Lower leg skin (tissue), 4 donors: ENCODE data around the gene PSMB8. TPM values are rescaled to one million over a fixed set of nuclear protein-coding genes. Genes with fewer than 3 reads are reported as not detected.
A peak's percentile ranks its signal among the peaks of the same experiment; 100 is the strongest.

ENCODE experiments used
- DNase-seq, 2 donors: peaks; one replicate each; pipeline ENCODE4 v3.0.0-alpha.2; 2019; ENCODE audit warnings: low spot score in 2 of 2
- H3K4me3 ChIP-seq: fragments of 200-600 bp; sonication (generic); 2 replicates; pipeline ENCODE4 v1.5.1; 2017; ENCODE audit warnings: mild to moderate bottlenecking, low read depth; ENCODE audit not compliant: poor library complexity, severe bottlenecking
- POLR2A ChIP-seq, 2 donors: fragments of 450-650 bp; IDR thresholded peaks; one replicate each; pipeline ENCODE4 v1.6.1; 2016 to 2017; ENCODE audit warnings: antibody characterized with exemption in 2 of 2, mild to moderate bottlenecking in 1 of 2, moderate library complexity in 1 of 2
- WGBS, 2 donors: methylation state at CpG; one replicate each; pipeline ENCODE4 v1.1.5; 2018; 5-methylcytosine and 5-hydroxymethylcytosine counted together
- intact Hi-C: fragments of 100-400 bp; cut with DNase I; formaldehyde crosslinking; loops from one replicate; pipeline ENCODE4 v1.15.0; 2023; ENCODE audit warnings: low total_unique reads
- total RNA-seq, 4 donors: library from RNA; depleted of rRNA; stranded (reverse); fragments of >200 nt; gene quantifications; one replicate each; pipeline ENCODE4 v1.1.0, GENCODE V29; 2016
- TF ChIP-seq, protein P1 (sequence below), 3 donors: fragments of 450-650 bp; IDR thresholded peaks; one replicate each; pipeline ENCODE4 v1.5.1; 2016; ENCODE audit warnings: antibody characterized with exemption in 3 of 3, mild to moderate bottlenecking in 3 of 3, moderate library complexity in 2 of 3

PSMB8 gene
- total RNA-seq, 4 donors from 2014 or later = 38.9 to 63.9 (median 50.3) TPM

DNA sequence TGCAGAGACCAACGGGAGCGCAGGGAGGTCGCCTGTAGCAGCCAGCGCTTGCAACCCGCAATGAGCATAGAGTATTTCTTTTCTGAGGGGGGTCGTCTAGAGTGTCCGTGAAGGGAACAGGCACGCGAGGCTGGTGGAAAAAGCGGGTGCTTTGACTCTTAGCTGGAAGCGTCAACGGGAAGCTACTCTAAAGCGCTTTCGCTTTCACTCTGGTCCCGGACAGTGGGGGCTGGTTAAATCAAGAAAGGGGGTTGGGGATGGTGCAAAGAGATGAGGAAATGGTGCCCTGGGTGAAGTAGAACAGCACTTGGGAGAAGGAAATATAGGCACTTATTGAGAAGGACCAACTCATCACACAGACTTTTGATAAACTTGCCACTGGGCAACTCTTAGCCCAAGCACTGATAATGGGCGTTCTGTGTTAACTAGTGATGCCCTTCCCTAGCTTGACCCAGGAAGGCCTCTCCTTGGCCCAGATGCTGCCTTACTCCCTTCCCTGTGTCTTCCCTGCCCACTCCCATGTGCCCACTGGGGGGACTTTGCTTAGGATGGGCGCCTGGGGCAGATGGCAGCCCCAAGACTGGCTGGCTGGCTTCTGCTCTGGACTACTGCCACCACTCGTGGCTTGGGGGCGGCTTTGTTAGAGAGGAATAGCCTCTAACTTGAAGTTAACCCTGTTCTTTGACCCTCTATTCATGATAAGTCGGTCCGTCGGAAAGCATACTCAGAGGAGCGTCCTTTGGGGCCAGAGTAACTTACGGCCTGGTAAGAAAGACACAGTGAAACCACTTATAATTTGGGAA lies 10.7 kb upstream of the PSMB8 start:
- no peak for DNase-seq
- WGBS, 2 donors = 14 to 16% methylated on average over 23 to 24 of the region's 24 CpGs
- TF ChIP-seq, protein P1, sequence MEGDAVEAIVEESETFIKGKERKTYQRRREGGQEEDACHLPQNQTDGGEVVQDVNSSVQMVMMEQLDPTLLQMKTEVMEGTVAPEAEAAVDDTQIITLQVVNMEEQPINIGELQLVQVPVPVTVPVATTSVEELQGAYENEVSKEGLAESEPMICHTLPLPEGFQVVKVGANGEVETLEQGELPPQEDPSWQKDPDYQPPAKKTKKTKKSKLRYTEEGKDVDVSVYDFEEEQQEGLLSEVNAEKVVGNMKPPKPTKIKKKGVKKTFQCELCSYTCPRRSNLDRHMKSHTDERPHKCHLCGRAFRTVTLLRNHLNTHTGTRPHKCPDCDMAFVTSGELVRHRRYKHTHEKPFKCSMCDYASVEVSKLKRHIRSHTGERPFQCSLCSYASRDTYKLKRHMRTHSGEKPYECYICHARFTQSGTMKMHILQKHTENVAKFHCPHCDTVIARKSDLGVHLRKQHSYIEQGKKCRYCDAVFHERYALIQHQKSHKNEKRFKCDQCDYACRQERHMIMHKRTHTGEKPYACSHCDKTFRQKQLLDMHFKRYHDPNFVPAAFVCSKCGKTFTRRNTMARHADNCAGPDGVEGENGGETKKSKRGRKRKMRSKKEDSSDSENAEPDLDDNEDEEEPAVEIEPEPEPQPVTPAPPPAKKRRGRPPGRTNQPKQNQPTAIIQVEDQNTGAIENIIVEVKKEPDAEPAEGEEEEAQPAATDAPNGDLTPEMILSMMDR (IDR thresholded peaks at IDR 0.05) = no peak
- no peak for TF ChIP-seq POLR2A (IDR thresholded peaks at IDR 0.05)
- intact Hi-C loops = loop anchor here (2.0 kb wide), 1 partner anchor 16 kb away; the partner anchor contains the start of gene TAP2
- peak overlapping the region; percentile 90 for H3K4me3 ChIP-seq

DNA sequence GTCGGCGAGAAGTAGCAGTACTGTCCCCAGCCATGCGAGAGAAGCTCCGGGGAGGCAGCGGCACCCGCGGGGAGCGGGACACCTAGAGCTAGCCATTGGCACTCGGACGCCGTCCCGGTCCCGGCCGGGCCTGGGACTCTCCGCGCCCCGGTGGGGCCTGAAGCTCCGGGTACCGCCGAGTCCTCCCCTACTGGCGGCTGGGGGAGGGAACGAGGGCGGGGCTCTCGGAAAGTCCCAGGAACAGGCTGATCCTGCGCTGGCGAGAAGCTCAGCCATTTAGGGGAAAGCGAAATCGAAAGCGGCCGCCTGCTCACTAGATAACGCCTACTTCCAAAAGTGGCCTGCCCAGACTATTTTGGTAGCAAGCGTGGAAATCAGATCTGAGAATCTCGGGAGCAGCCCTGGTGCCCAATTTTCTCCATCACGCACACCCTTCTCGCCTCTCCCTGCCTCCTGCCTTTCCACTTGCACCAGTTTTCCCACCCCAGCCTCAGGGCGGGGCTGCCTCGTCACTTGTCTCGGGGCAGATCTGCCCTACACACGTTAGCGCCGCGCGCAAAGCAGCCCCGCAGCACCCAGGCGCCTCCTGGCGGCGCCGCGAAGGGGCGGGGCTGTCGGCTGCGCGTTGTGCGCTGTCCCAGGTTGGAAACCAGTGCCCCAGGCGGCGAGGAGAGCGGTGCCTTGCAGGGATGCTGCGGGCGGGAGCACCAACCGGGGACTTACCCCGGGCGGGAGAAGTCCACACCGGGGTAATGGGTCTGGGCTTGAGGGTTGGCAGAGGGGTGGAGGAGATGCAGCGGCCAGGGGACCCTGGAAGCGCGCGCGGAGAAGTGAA lies 9.9 kb upstream of the PSMB8 start, which contains the start of the genes PSMB9 and TAP1:
Gene PSMB9, plus strand, starts transcription at position 652 of the 835 bp plus-strand sequence. Its CDS starts 38 bp downstream, at position 690.
Gene TAP1, minus strand, starts transcription at position 164 of the 835 bp plus-strand sequence. Its CDS starts 68 bp downstream, at position 96.
- TF ChIP-seq, protein P1 (IDR thresholded peaks at IDR 0.05) = peak in 1 of 3 donors; percentile 65
- TF ChIP-seq POLR2A (IDR thresholded peaks at IDR 0.05) = peak in 1 of 2 donors; percentile 73
- 0 to 1% methylated on average over 34 to 45 of the region's 68 CpGs for WGBS, 2 donors
- peak; percentile 95 to 99 for DNase-seq
- intact Hi-C loops = loop anchor here (2.0 kb wide), 1 partner anchor 15 kb away; the partner anchor contains the start of gene TAP2
- peak within 1 kb of the TSS; percentile 90 for H3K4me3 ChIP-seq

DNA sequence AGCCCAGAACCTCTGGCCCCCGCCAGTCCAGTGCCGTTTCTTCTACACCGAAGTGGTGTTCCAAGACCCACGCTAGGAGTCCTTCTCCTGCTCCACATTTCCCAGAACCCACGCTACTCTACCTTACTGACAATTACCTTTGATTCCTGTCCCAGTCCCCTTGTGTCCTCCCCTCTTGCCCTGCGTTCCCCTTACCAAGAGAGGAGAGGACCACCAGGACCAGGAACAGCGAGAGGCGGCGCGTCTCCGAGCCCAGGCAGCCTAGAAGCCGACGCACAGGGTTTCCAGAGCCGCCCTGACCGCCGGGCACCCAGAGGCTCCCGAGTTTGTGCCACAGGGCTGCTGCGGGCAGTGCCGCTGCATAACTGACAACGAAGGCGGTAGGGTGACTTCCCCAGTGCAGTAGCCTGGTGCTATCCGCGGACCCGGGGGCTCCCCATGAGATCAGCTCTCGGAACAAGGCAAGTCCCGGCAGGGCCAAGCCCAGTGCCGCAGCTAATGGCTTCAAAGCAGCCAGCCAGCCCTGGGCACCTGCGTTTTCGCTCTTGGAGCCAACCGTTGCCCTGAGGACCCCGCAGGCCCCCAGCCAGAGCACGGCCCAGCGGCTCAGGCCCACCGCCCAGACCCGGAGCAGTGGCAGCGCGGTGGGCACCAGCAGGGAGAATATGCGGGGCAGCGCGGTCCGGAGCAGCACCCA lies 9.1 kb upstream of the PSMB8 start:
- H3K4me3 ChIP-seq = peak overlapping the region; percentile 90
- WGBS, 2 donors = 0 to 1% methylated on average over 18 to 28 of the region's 41 CpGs
- intact Hi-C loops = no loop called here
- peak in 1 of 2 donors; percentile 92 for DNase-seq
- no peak for TF ChIP-seq POLR2A (IDR thresholded peaks at IDR 0.05)
- TF ChIP-seq, protein P1 (IDR thresholded peaks at IDR 0.05) = no peak

DNA sequence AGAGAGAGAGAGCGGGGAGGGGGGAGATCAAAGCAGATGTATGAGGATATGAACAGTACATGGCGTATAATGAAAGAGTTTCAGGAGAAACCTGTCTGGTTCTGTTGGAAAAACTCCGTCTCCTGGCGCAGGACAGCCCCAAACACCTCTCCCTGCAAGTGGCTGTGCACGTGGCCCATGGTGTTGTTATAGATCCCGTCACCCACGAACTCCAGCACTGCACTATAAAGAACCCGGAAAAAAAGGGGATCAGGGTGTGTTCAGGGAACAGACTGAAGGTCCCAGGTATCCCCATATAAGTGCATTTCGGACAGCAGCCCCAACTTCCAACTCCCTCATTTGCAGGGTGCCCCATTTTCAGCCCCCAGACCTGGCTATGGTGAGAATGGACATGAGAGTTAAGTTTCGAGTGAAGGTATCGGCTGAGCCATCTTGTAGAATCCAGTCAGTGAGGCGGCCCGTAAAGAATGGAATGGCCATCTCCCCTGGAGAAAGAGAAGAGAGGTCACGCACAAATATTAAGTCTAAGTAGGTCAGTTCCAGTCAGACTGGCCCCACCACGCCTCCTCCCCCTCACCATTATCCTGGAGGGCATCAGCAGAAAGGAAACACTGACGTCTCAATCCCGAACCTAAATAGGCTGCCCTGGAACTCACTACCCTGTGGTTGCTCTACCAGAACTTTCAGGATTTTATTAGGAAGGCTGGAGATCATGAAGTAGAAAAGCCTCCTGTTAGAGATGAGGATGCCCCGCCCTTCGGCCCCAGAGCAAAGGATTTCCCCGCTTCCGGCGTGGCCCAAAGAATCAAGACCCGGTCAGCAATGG lies 8.4 kb upstream of the PSMB8 start:
- no peak for DNase-seq
- WGBS, 2 donors = 34 to 35% methylated on average over 23 of the region's 23 CpGs
- peak overlapping the region; percentile 90 for H3K4me3 ChIP-seq
- TF ChIP-seq POLR2A (IDR thresholded peaks at IDR 0.05) = no peak
- intact Hi-C loops = no loop called here

DNA sequence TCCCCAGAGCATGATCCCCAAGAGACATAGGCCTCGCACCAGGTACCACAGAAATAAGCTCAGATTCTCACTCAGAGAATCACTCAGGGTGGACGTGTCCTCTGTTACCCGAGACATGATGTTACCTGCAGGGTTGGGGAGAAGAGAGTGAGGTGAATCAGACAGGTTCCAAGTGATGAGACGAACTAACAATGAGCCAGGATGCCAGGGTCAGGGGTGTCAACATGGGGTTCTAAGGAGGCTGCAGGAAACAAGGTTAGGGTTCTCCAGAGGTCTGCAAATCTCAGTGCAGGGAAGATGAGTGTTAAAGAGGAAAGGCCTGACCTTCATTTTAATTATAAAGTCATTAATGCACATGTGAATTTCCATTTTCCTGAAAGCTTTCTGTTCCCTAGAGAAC lies 7.2 kb upstream of the PSMB8 start:
- intact Hi-C loops = no loop called here
- TF ChIP-seq POLR2A (IDR thresholded peaks at IDR 0.05) = no peak
- TF ChIP-seq, protein P1 (IDR thresholded peaks at IDR 0.05) = no peak
- H3K4me3 ChIP-seq = no peak overlapping the region
- WGBS, 2 donors = 80 to 86% methylated on average over 4 of the region's 4 CpGs
- DNase-seq = no peak
